Midbrain (tissue), 1 donor: ENCODE data around the gene PTPRG.
A peak's percentile ranks its signal among the peaks of the same experiment; 100 is the strongest.

Experiments used
- DNase-seq: peaks from one replicate; lab custom pipeline; 2025; lab: John Stamatoyannopoulos, UW

PTPRG gene

DNA sequence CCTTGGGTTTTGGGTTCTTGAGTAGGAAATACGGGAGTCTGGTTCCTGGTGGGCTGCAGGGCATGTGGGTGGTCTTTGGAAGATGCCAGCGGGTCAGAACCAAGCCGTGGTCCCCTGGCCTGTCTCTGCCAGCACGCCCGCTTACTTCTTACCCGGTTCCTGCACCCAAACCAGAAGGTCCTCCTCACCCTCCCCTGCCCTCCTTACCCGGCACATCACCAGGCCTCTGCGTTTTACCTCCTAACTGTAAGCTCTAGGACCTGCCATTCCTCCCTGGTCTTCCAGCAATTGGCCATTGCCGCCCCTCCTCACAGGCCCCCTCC, 628.0 kb downstream of the PTPRG start:
- no peak for DNase-seq

- DNase-seq = no peak
Measured at GRCh38 chr3:62192891-62193290, 631.5 kb downstream of the PTPRG start.

DNA sequence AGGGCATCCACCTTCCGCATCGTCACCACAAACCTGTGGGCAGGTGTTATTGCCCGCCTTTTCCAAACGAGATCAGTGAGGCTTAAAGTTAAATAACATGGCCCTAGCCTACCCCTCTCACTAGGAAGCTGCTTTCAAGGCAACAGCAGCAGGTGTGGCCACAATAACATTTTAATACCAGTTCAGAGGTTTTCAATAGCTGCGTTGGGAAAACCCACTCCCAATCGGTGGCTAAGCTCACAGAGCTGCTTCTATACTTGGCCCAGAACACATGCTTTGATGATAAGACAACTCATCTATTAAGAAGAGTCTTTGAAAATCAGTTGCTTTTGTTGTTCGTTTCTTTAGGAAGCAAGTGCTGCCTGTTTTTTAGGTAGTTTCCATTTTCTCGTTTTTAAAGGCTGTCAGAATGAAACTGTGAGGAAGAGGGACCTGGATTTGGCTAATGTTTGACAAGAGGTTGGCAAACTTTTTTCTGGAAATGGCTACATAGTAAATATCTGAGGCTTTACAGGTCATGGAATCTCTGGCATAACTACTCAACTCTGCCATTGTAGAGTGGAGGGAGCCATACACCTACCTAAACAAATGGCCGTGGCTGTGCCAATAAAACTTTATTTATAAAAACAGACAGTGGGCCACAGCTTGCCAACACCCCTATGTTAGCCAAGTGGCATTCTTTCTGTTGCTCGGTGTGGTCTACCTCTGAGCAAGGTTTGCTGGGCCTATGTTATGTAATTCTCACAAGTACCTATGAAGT, 632.4 kb downstream of the PTPRG start:
- no peak for DNase-seq

DNA sequence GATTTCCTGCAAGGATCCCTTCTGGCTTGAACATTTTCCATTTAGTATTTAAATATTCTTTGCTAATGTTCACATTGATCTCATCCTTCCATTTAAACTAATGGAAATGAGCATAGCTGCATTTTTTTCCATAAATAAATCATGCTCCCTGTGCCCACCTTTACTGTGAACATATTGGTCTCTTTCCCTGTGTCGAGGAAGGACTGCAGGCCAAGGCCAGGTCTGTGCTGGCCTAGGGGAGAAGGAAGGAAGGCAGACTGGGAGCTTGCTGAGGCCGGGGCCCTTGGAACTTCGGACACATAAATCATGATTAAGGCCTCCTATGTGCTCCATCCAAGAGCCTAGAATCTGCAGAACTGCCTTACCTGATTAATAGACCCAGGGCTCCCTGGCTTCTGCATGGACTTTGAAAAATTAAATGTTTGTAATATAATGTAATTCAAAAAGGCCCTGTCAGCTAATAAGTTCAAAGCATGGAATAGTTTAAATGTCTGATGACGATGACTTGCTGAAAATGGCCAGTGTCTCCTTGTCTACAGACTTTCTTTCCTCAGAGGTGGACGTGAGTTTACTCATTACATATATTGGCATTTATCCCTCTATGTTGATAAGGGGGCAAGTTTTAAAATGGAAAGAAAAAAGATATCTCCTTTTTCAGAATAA, 636.1 kb downstream of the PTPRG start:
- no peak for DNase-seq

DNA sequence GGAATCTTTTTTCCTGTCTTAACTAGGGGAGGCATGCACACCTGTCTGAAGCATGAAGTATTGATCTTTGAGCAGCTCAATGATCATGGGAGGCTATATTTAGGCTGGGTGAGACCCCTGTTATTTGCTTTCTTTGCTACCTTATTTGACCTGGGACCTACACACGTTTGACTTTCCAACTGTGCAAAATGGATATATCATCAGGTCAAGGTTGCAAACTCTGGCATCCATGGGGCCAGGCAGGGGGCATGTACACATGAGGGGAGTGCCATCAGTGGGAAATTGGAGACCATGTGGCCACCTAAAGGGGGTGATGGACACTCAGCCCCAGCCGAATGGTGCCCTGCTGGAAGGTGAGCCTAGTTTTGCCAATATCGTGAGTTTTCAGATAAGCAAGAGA, 637.8 kb downstream of the PTPRG start:
- no peak for DNase-seq

- peak; percentile 56 for DNase-seq
Measured at GRCh38 chr3:62201438-62202035, 640.2 kb downstream of the PTPRG start.

DNA sequence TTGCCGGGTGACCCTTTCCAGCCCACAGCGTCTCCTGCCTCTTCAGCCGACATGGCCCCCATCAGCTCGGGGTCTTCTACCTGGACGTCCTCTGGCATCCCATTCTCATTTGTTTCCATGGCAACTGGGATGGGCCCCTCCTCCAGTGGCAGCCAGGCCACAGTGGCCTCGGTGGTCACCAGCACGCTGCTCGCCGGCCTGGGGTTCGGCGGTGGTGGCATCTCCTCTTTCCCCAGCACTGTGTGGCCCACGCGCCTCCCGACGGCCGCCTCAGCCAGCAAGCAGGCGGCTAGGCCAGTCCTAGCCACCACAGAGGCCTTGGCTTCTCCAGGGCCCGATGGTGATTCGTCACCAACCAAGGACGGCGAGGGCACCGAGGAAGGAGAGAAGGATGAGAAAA, 641.8 kb downstream of the PTPRG start:
- DNase-seq = no peak

DNA sequence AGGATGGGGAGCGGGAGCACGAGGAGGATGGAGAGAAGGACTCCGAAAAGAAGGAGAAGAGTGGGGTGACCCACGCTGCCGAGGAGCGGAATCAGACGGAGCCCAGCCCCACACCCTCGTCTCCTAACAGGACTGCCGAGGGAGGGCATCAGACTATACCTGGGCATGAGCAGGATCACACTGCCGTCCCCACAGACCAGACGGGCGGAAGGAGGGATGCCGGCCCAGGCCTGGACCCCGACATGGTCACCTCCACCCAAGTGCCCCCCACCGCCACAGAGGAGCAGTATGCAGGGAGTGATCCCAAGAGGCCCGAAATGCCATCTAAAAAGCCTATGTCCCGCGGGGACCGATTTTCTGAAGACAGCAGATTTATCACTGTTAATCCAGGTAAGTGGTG, 642.2 kb downstream of the PTPRG start:
- no peak for DNase-seq

DNA sequence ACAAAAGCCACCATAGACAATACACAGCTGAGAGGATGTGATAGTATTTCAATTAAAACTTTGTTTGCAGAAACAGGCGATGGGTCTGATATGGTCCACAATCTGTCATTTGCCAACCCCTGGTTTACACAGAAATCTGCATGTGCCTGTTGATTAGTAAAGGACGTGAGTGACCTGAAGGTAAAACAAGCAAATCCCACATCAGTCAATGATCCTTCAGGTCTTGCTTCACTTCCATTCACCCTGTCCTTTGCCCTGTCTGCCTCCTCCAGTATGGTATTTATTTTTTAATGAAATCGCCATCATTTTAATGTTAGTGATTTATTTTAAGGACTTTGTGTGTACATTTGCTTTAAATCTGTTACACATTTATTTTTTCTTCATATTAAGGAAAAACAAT, 645.8 kb downstream of the PTPRG start:
- DNase-seq = no peak

DNA sequence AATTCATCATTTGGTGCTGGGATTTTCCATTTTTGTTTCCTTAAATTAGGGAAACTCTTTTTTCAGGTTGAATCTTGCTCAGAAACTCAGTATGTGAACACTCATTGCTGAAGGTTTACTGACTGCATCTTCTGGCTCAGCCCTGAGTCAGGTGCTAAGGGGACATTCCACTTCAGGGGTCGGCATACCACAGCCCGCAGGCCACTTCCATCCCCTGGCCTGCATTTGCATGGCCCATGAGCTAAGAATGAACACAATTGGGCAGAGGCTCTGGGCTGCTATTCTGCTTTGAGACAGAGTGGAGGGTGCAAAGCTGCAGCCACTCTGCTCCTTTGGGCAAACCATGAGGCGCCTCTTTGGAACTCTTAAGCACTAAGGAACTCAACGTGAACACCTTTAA, 647.0 kb downstream of the PTPRG start:
- no peak for DNase-seq

GRCh38 chr3:62209101-62209500, 647.7 kb downstream of the PTPRG start:
- no peak for DNase-seq

DNA sequence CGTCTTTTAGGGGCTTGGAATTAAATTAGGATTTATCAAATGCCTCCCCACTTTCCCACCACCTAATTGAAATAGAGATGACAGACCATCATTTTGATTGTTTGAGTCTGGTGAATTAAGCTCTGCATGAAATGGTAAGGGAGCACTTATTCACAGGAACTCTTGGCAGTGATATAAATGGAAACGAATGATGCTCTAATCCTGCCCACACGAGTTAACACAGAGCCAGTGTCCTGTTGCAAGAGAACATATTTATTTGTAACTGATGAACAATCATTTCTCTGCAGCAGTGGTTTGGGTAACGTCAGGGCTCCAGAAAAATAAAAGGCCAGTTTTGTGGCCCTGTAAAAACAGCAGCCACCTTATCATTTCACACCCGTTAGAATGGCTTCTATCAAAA, 648.6 kb downstream of the PTPRG start:
- no peak for DNase-seq

- DNase-seq = no peak
Measured at GRCh38 chr3:62211675-62212429, 650.5 kb downstream of the PTPRG start.

GRCh38 chr3:62214850-62215249, 653.5 kb downstream of the PTPRG start:
- no peak for DNase-seq

GRCh38 chr3:62220616-62221015, 659.2 kb downstream of the PTPRG start:
- no peak for DNase-seq

DNA sequence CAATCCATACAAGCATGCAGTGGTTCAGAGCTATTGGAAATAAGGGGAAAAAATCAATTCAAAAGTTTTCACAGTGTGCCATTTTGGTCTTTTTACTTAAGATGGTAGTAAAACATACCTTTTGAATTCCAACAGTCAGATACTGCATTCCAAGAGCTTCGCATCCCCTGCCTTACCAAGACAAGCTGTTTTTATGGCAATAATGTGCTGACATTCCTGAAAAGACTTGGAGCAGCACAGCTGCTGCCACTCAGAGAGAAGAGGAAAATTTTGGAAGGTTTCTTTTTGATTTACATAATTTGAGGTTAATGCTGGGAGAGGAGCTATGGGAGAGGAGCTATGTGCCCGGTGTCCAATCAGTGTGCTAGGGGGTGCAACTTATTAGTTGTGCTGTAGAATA, 663.7 kb downstream of the PTPRG start:
- DNase-seq = no peak

DNA sequence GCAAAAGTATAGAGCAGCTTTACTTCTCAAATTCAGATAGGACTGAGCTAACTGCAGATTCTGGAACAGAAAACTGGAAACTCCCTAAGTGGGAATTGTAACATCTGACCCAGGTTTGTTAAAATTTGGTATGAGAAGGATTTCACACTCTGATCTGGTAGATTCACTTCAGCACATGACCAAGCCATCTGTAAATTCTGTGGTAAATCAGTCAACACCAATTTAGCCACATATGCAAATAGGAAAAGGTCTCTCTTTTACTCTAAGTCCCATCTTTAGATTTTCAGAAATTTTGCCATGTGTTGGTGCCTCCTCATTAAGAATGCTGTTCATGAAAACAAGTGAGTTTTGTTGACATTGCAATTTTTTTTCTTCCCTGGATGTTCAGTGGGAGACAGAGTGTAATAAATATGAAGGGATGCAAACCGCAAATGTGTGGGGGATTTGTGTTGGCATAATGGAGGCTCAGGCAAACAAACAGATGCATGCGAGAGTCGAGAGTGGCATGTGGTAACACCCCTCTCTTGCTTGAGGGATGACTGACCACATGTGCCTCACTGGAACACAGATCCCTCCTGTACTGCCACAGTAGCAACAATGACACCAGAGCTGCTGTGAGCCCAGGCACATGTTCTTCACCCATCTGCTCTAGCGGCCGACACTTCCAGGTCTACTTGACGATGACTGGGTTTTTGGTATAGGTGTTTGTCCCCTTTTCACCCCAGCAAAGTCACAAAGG, 665.4 kb downstream of the PTPRG start:
- no peak for DNase-seq

GRCh38 chr3:62228467-62228866, 667.1 kb downstream of the PTPRG start:
- no peak for DNase-seq

- DNase-seq = peak; percentile 39
Measured at GRCh38 chr3:62229211-62229610, 667.8 kb downstream of the PTPRG start.

GRCh38 chr3:62229908-62230307, 668.5 kb downstream of the PTPRG start:
- DNase-seq = no peak

DNA sequence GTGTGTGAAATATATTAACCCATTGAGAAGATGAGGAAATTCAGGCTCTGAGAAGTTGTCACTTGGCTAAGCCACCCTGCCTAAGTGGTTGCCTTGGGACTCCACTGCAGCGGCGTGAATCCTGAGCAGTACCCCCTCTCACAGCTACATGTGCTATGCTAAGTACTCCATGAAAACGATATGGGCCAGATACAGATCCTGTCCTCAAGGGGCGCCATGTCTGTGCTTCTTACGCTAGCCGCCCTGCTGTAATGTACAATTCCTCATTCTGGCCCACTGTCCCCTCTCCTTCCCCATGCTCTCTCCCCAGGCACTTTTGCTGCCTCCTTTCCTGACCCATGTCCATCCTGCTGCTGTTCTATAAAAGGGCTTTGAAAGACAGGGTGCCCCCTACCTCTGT, 671.7 kb downstream of the PTPRG start:
- no peak for DNase-seq

GRCh38 chr3:62236016-62236415, 674.6 kb downstream of the PTPRG start:
- no peak for DNase-seq
